HEK293 (cell line): Measurements from ENCODE around the gene INA.
"Not testable (repeated sequence)": the region's sequence is repeated elsewhere in the genome, so short reads cannot be mapped to it uniquely, and the experiment has no call there.

Experiments
- ZNF530 ChIP-seq: fragments of 450-650 bp; formaldehyde crosslinking; IDR thresholded peaks from 2 replicates; pipeline ENCODE4 v1.5.1; 2016; ENCODE audit warnings: low read depth, missing biosample characterization, missing genetic modification characterization
- ZNF558 ChIP-seq: fragments of 450-650 bp; formaldehyde crosslinking; IDR thresholded peaks from 2 replicates; pipeline ENCODE4 v1.5.1; 2016; ENCODE audit warnings: missing biosample characterization, missing genetic modification characterization
- TF ChIP-seq, protein P1 (sequence below): fragments of 450-650 bp; formaldehyde crosslinking; IDR thresholded peaks from 2 replicates; pipeline ENCODE4 v1.5.1; 2016; ENCODE audit warnings: missing biosample characterization, missing genetic modification characterization

DNA sequence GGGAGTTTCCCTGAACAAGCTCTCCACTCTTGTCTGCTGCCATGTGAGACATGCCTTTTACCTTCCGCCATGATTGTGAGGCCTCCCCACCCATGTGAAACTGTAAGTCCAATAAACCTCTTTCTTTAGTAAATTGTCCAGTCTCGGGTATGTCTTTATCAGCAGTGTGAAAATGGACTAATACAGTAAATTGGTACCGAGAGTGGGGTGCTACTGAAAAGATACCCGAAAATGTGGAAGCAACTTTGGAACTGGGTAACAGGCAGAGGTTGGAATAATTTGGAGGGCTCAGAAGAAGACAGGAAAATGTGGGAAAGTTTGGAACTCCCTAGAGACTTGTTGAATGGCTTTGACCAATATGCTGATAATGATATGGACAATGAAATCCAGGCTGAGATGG is 18.0 kb upstream of the INA start:
- TF ChIP-seq, protein P1, sequence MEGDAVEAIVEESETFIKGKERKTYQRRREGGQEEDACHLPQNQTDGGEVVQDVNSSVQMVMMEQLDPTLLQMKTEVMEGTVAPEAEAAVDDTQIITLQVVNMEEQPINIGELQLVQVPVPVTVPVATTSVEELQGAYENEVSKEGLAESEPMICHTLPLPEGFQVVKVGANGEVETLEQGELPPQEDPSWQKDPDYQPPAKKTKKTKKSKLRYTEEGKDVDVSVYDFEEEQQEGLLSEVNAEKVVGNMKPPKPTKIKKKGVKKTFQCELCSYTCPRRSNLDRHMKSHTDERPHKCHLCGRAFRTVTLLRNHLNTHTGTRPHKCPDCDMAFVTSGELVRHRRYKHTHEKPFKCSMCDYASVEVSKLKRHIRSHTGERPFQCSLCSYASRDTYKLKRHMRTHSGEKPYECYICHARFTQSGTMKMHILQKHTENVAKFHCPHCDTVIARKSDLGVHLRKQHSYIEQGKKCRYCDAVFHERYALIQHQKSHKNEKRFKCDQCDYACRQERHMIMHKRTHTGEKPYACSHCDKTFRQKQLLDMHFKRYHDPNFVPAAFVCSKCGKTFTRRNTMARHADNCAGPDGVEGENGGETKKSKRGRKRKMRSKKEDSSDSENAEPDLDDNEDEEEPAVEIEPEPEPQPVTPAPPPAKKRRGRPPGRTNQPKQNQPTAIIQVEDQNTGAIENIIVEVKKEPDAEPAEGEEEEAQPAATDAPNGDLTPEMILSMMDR (tag by site-specific recombination): not testable (repeated sequence)
- TF ChIP-seq ZNF558, ZNF530 (tag by site-specific recombination): not testable (repeated sequence)
